WERI-Rb-1 (cell line): ENCODE measurements around the gene YWHAH.

ENCODE experiments used
- DNase-seq: peaks from one replicate; pipeline ENCODE4 v3.0.0-alpha.2; 2020
- H3K27ac ChIP-seq: fragments of 250-450 bp; sonication (Bioruptor Pico); 2 replicates; pipeline ENCODE4 v1.5.1; 2020; ENCODE audit warnings: mild to moderate bottlenecking, moderate library complexity
- H3K27me3 ChIP-seq: fragments of 250-450 bp; sonication (Bioruptor Pico); 2 replicates; pipeline ENCODE4 v1.5.1; 2021; ENCODE audit warnings: mild to moderate bottlenecking, low read depth, moderate library complexity; ENCODE audit not compliant: insufficient read depth, severe bottlenecking
- H3K36me3 ChIP-seq: fragments of 250-450 bp; sonication (Bioruptor Pico); 2 replicates; pipeline ENCODE4 v1.5.1; 2020; ENCODE audit warnings: mild to moderate bottlenecking, moderate library complexity
- H3K4me3 ChIP-seq: 2 replicates; pipeline ENCODE4 v1.5.1; 2011; ENCODE audit warnings: low read depth, mild to moderate bottlenecking, control low read depth, low read length
- H3K9me3 ChIP-seq: fragments of 250-450 bp; sonication (Bioruptor Pico); 2 replicates; pipeline ENCODE4 v1.5.1; 2021; ENCODE audit warnings: mild to moderate bottlenecking, moderate library complexity; ENCODE audit not compliant: severe bottlenecking
- TF ChIP-seq, protein P1 (sequence below): IDR thresholded peaks from 2 replicates; pipeline ENCODE4 v1.5.1; 2011; ENCODE audit warnings: low read depth, mild to moderate bottlenecking, control low read depth, inconsistent platforms, low read length

Gene YWHAH

DNA sequence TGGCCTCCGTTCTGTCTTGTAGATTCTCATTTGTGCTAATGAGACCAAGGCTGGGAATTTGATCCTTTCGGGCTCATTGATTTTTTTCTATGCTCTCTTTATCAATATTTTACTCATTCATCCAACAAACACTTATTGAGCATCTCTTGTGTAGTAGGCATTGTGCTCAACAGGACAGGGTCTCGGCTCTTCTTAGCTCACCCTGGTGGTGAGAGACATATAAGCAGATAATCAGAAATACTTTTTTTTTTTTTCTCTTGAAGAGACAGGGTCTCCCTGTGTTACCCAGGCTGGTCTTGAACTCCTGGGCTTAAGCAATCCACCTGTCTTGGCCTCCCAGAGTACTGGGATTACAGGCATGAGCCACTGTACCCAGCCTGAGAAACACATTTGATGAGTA lies 50.7 kb downstream of the YWHAH start:
- Histone ChIP-seq H3K27ac (no peak overlapping the region), H3K36me3 (no peaks in the 10 kb centered on the region), H3K4me3 (no peak overlapping the region), H3K27me3 (peaks cover 22% of the 10 kb centered on the region), H3K9me3 (no peaks in the 10 kb centered on the region)
- no peak for DNase-seq
- TF ChIP-seq, protein P1, sequence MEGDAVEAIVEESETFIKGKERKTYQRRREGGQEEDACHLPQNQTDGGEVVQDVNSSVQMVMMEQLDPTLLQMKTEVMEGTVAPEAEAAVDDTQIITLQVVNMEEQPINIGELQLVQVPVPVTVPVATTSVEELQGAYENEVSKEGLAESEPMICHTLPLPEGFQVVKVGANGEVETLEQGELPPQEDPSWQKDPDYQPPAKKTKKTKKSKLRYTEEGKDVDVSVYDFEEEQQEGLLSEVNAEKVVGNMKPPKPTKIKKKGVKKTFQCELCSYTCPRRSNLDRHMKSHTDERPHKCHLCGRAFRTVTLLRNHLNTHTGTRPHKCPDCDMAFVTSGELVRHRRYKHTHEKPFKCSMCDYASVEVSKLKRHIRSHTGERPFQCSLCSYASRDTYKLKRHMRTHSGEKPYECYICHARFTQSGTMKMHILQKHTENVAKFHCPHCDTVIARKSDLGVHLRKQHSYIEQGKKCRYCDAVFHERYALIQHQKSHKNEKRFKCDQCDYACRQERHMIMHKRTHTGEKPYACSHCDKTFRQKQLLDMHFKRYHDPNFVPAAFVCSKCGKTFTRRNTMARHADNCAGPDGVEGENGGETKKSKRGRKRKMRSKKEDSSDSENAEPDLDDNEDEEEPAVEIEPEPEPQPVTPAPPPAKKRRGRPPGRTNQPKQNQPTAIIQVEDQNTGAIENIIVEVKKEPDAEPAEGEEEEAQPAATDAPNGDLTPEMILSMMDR: no peak

DNA sequence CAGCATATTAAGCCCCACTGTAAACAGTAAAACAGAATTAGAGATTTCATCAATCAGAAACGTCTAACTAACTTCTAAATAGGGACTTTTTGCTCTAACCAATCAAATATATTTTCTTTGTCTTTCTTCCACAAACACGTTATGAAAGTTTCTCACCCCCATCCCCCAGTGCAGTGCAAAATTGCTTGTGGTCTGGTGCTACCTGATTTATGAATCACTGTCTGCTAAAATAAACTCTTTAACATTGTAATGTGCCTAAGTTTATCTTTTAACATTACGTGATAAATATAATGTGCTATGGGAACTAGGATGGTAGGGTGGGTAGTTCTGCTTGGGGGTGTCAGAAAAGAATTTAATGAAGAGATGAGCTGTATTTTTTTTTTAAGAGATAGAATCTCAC lies 51.5 kb downstream of the YWHAH start:
- TF ChIP-seq, protein P1: no peak
- Histone ChIP-seq H3K4me3 (no peak overlapping the region), H3K27me3 (peaks cover 22% of the 10 kb centered on the region), H3K9me3 (no peaks in the 10 kb centered on the region), H3K27ac (no peak overlapping the region), H3K36me3 (no peaks in the 10 kb centered on the region)
- no peak for DNase-seq

- H3K36me3 ChIP-seq: no peaks in the 10 kb centered on the region
- TF ChIP-seq, protein P1: no peak
Observed at GRCh38 chr22:31998784-31999385, 54.5 kb downstream of the YWHAH start.

DNA sequence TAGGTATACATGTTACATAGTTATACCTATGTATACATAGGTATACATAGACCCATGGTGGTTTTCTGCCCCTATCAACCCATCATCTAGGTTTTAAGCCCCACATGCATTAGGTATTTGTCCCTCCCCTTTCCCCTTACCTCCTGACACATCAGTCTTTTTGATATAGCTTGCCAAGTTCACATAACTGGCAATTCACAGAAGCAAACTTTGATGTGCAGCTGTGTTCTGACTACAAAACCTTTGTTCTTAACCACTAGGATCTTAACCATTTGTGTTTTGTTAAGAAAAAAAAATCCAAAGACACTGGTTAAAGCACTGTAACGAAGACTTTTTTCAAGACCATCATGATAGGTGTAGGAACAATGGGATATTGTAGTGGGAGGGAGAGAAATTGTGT lies 55.8 kb downstream of the YWHAH start:
- TF ChIP-seq, protein P1: no peak
- Histone ChIP-seq H3K4me3 (no peak overlapping the region), H3K27me3 (peaks cover 6% of the 10 kb centered on the region), H3K36me3 (no peaks in the 10 kb centered on the region), H3K27ac (no peak overlapping the region), H3K9me3 (no peaks in the 10 kb centered on the region)
- no peak for DNase-seq

More at GRCh38 chr22:31998784-31999385, 54.5 kb downstream of the YWHAH start:
- DNase-seq: no peak
- H3K9me3 ChIP-seq: no peaks in the 10 kb centered on the region
- no peak overlapping the region for H3K27ac ChIP-seq
- H3K27me3 ChIP-seq: peaks cover 16% of the 10 kb centered on the region
- no peak overlapping the region for H3K4me3 ChIP-seq

DNA sequence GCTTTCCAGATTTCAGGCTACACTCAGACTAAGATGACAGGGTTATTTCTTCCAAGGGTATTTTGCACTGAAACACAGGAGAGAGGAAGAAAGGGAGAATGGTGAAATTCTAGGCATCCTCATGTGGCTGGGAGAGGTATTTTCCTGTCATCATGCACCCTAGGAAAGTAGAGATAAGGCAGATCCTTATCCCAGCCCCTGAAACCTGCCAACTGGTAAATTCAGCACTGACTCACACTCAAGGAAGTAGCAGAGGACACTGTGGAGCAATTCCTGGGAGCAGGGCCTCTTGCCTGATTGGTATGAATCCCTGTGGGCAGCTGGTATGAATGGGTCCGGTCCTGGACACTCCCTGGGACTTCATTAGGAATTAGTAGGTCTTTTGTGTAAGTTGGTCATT lies 61.1 kb downstream of the YWHAH start:
- TF ChIP-seq, protein P1: no peak
- Histone ChIP-seq H3K27me3 (no peaks in the 10 kb centered on the region), H3K9me3 (no peaks in the 10 kb centered on the region), H3K4me3 (no peak overlapping the region), H3K36me3 (no peaks in the 10 kb centered on the region), H3K27ac (no peak overlapping the region)
- no peak for DNase-seq
